ENCODE data around the gene FSIP1.

DNA sequence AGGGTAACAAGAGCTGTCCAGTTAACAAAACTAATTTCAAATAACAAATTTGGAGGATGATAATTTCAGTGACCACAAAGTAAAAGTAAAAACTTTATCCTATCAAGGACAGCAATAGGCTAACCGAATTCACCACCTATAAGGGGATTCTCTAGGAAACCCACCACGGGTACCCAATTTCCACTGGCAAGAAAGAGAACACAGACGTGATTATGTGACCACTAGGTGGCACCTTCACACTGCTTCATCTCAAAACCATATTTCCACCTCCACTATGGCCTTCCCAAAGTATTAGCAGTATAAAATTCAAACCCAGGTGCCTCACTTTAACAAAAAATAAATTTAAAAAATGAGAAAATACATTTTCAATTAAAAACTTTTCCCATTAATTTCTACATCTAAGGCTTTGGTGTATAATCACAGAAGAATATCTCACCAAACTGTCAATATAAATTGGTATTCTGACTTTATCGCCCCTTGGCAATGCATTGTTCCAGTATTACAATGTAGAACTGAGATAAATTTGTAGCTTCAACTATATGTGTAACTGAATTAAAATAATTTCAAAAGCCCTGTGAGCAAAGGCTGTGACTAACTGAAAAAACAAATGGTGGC, 96.5 kb downstream of the FSIP1 start:
- no peak for TF ChIP-seq GATA2 (IDR thresholded peaks at IDR 0.05; ENCODE audit: low read depth, low read length)
- TF ChIP-seq GATA3 (IDR thresholded peaks at IDR 0.05; ENCODE audit: low read depth, low read length) = no peak
